Measurements from ENCODE around the gene C1orf115.
"Not testable (repeated sequence)": the region's sequence is repeated elsewhere in the genome, so short reads cannot be mapped to it uniquely, and the experiment has no call there.

The C1orf115 gene, protein sequence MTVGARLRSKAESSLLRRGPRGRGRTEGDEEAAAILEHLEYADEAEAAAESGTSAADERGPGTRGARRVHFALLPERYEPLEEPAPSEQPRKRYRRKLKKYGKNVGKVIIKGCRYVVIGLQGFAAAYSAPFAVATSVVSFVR

GRCh38 chr1:220690140-220691052 is at the start of gene C1orf115:
C1orf115 (plus strand) TSS chr1:220690363; CDS start chr1:220690403, 40 bp downstream.
- peak; percentile 84 for DNase-seq

- DNase-seq, result no peak
These were observed 47.9 kb upstream of the C1orf115 start for GRCh38 chr1:220642285-220642684.

DNA sequence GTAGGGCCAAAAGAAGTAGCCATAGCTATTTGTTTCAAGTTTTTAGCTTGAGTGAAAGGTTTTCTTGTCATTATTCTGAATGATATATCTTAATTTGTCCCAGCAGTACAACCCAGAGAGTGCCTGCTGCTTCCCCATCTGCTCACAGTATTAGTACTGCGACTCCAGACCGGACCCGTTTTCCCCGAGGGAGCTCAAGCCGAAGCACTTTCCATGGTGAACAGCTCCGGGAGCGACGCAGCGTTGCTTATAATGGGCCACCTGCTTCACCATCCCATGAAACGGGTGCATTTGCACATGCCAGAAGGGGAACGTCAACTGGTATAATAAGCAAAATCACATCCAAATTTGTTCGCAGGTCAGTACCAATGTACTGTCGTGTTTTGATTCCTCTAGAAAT is 37.2 kb upstream of the C1orf115 start:
- no peak for DNase-seq

- DNase-seq, result peak; percentile 31
These were observed 34.7 kb upstream of the C1orf115 start for GRCh38 chr1:220655509-220655908.

- DNase-seq, result no peak
These were observed 34.0 kb upstream of the C1orf115 start for GRCh38 chr1:220655961-220656740.

DNA sequence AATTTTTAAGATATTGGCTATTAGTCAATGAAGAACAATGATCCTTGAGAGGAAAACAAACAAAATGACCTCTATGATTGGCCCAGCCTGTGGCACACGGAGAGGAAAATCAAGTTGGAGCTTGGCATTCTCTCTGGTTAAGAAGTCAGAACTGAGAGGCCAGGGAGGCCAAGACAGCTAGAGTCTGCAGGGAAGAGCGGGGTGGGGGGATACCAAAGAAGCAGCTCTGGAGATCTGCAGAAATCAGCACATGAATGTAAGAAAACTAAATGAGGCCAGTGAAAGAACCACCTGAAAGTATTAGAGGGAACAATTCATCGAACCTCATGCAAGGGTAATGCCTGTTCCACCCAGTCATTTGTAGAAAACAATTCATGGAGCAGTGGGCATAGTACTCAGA is 23.8 kb upstream of the C1orf115 start:
- DNase-seq, result no peak

GRCh38 chr1:220669005-220669404 is 21.2 kb upstream of the C1orf115 start:
- DNase-seq, result no peak

DNA sequence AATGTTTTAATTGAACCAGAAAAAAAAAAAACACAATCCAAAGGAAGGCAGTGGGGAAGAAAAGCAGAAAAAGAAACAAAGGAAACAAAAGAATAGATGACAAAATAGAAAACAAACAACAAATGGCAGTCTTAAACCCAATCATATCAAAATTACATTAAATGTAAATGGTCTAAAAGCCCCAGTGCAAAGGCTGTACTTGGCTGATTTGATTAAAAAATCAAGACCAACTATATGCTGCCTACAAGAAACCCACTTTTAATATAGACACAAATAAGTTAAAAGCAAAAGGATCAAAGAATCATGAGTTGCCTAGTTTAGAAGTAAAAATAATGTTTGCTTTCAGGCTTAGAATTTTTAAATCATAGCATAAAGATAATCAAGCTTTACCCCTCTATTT is 19.8 kb upstream of the C1orf115 start:
- no peak for DNase-seq

DNA sequence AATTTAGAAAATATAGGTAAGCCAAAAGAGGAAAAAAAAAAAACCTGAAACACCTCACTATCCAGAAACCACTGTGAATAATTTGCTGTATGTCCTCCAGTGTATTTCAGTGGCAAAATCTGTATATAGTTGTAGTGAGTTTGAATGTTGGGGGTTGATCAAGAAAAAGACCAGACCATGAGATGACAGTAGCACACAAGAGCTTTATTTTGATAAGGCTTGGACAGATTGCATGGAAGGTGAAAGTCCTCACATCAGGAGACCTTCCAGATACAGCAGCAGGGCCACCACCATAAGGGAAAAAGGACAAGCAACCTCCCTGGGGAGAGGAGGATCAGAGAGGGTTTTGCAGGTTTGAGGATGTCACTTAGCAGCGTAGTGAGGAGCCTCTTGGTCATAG is 16.2 kb upstream of the C1orf115 start:
- DNase-seq, result no peak

- DNase-seq, result no peak
These were observed 12.9 kb upstream of the C1orf115 start for GRCh38 chr1:220677251-220677650.

- peak; percentile 85 for DNase-seq
These were observed 10.0 kb upstream of the C1orf115 start for GRCh38 chr1:220680085-220680687.

- DNase-seq, result peak; percentile 83
These were observed 8.8 kb upstream of the C1orf115 start for GRCh38 chr1:220681220-220681880.

DNA sequence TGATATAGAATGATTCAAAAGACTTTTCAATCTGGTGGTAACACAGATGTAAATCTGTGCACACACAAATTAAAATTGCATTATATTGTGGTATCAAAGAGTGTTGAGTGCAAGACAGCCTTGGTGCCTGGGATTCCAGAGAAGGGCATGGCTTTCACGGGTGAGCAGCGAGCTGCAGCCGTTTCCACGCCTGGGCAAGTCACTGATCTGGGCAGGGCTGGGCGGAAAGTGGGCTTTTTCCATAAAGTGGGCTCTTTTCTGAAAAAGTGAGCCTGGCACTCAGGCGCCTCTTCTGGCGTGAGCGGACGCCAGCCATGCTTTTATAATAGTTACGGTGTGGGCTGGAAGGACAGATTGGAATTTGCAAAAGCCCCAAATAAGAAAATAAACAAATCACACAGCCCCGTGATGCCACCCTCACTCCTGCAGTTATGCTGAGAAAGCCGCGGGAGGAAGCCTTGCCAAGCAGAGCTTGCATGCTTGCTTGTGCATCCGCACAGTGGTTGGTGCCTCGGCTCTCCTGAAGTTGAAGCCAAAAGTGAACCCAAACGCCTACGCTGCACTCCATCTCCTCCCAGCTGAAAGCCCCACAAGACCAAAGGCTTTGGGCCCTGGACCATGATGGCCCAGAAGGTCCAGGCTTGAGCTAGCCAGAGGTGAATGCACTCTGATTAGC is 7.1 kb upstream of the C1orf115 start:
- no peak for DNase-seq

- not testable (repeated sequence) for DNase-seq
These were observed 6.4 kb upstream of the C1orf115 start for GRCh38 chr1:220683716-220684115.

- DNase-seq, result no peak
These were observed 5.3 kb upstream of the C1orf115 start for GRCh38 chr1:220684890-220685289.

- DNase-seq, result no peak
These were observed 4.3 kb upstream of the C1orf115 start for GRCh38 chr1:220685879-220686278.

DNA sequence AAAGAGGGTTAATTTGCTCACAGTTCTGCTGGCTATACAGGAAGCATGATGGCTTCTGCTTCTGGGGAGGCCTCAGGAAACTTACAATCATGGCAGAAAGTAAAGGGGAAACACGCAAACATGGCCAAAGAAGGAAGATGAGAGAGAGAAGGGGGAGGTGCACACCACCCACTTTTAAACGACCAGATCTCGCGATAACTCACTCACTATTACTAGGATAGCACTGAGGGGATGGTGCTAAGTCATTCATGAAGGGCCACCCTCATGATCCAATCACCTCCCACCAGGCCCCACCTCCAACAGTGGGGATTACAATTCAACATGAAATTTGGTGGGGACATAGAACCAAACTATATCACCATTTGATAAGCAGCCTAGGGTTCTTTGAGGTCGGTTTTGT is 2.4 kb upstream of the C1orf115 start:
- peak; percentile 81 for DNase-seq

DNA sequence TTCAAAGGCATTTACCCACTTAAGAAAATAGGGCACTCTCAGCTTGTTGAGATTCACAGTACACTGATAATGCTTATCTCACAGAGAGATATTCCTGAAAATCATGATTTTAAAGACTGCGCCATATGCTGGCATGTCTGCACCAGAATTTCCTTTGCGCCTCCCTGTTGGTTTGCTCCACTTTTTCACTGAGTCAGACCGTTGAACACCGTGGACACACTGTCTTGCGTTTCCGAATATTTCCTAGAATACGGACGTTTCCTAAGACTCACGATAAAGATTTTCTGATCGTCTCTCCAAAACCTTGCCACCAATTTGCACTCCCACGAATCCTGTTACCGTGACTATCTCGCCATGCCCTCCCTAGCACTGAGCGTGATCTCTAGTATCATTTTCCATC is 497 bp upstream of the C1orf115 start:
- no peak for DNase-seq

DNA sequence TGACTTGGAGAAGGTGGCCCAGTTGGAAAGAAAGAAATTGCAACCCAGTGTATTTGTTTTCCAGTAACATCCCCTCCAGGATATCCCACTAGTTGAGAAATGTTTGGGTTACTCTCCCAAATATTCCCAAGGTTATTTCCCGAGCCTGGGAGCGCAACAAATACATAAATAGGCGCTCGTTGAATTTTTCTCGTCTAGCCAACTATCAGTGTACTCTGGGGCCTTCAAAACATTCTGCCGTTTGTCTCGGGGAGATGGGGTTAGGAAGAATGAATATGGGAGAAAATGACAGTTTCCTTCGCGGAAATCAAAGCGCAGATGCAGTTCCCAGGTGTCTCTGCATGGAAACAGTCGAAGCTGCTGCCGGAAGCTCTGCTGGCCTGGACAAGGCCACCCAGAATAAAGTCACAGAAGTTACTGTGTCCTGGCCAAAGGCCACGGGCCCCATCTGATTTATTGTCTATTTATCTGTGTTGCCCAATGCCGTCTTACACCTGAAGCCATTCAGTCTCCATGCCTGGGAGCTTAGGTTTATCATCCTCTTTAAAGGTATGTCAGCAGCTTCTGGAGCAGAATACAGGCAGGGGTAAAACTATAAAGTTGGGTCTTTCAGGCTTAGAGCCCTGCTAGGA is 1.0 kb downstream of the C1orf115 start:
- DNase-seq, result no peak

DNA sequence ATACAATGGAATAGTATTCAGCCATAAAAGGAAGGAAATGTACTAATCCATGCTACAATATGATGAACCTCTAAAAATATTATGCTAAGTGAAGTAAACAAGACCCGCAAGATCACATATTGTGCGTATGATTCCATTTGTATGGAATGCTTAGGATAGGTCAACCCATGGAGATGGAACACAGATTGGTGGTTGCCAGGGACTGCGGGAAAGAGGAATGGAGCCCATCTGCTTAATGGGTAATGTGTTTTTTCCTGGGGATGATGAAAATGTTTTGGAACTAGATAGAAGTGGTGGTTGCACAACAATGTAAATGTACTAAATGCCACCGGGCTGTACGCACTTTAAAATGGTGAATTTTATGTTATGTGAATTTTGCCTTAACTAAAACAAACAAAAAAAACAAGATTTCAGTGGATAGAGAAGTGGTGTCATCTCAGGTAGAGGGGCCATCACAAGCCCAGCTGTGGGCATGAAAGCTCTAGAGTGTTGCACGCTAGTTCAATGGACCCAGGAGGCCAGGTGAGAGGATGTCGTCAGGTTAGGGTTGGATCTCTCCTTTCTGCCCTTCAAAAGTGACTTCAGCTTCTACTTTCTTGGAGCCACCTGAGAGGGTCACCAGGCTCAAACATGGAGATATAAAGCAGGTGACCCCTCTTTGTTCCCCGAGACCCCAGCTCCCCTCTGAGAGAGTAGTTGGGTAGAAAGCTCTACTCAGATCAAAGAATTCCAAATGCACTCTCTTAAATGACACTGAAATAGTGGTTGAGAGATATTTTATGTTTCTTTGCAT is 2.5 kb downstream of the C1orf115 start:
- no peak for DNase-seq
